CD14-positive monocyte (primary cell): Measurements from ENCODE around the gene NKX3-2. TPM values are rescaled to one million over a fixed set of nuclear protein-coding genes. Genes with fewer than 3 reads are reported as not detected.
A peak's percentile ranks its signal among the peaks of the same experiment; 100 is the strongest.

Experiments
- DNase-seq, 3 donors: peaks; one replicate each; pipeline ENCODE4 v3.0.0-alpha.2; 2011 to 2022
- H2AFZ ChIP-seq: 2 replicates; pipeline ENCODE4 v1.6.0; 2012; ENCODE audit warnings: mild to moderate bottlenecking, low read depth, low read length, inconsistent platforms; ENCODE audit not compliant: insufficient read depth, poor library complexity, severe bottlenecking
- H3K27ac ChIP-seq, 2 donors: 1 replicate in 1 of 2; 2 replicates in 1 of 2; pipeline ENCODE4 v1.5.1; 2012 to 2013; ENCODE audit warnings: low read length in 2 of 2, control low read depth in 1 of 2, inconsistent platforms in 1 of 2, low read depth in 1 of 2, mild to moderate bottlenecking in 1 of 2
- H3K27me3 ChIP-seq, 2 donors: one replicate each; pipeline versions ENCODE4 v1.6.0 to v1.6.1; 2011 to 2013; ENCODE audit warnings: low read length in 2 of 2; ENCODE audit not compliant: control insufficient read depth in 2 of 2, insufficient read depth in 2 of 2
- H3K36me3 ChIP-seq, 2 donors: replicated peaks in 1 of 2; 1 replicate in 1 of 2; 2 replicates in 1 of 2; pipeline versions ENCODE4 v1.5.1 to v1.6.1; 2012 to 2013; ENCODE audit warnings: low read length in 2 of 2, control low read depth in 1 of 2, inconsistent platforms in 1 of 2, mild to moderate bottlenecking in 1 of 2; ENCODE audit not compliant: insufficient read depth in 2 of 2, control insufficient read depth in 1 of 2
- H3K4me1 ChIP-seq, 2 donors: 1 replicate in 1 of 2; 2 replicates in 1 of 2; pipeline versions ENCODE4 v1.5.1 to v1.6.1; 2012 to 2013; ENCODE audit warnings: low read length in 2 of 2, control low read depth in 1 of 2, inconsistent platforms in 1 of 2, mild to moderate bottlenecking in 1 of 2, moderate library complexity in 1 of 2; ENCODE audit not compliant: insufficient read depth in 2 of 2, control insufficient read depth in 1 of 2
- H3K4me2 ChIP-seq: replicated peaks from 2 replicates; pipeline ENCODE3; 2012; ENCODE audit warnings: low read length, moderate library complexity, mild to moderate bottlenecking; ENCODE audit not compliant: poor library complexity, severe bottlenecking; ENCODE audit errors: extremely low read depth
- H3K4me3 ChIP-seq, 3 experiments: fragments of 200-600 bp in 1 of 3; sonication (generic) in 1 of 3; replicated peaks in 1 of 3; 1 replicate in 2 of 3; 2 replicates in 1 of 3; pipeline ENCODE4 v1.5.1; 2011 to 2013; ENCODE audit warnings: low read length in 3 of 3, mild to moderate bottlenecking in 3 of 3, control low read depth in 2 of 3, low read depth in 2 of 3, inconsistent platforms in 1 of 3, moderate library complexity in 1 of 3
- H3K79me2 ChIP-seq: 2 replicates; pipeline ENCODE4 v1.6.0; 2012; ENCODE audit warnings: mild to moderate bottlenecking, control low read depth, inconsistent platforms, low read length, moderate library complexity; ENCODE audit not compliant: insufficient read depth
- H3K9ac ChIP-seq: 2 replicates; pipeline ENCODE4 v1.6.0; 2017; ENCODE audit warnings: low read length, mild to moderate bottlenecking; ENCODE audit not compliant: insufficient read depth, poor library complexity, severe bottlenecking
- H3K9me3 ChIP-seq, 2 donors: replicated peaks in 1 of 2; 1 replicate in 1 of 2; 2 replicates in 1 of 2; pipeline versions ENCODE4 v1.5.1 to v1.6.1; 2012 to 2013; ENCODE audit warnings: low read length in 2 of 2, control low read depth in 1 of 2; ENCODE audit not compliant: control insufficient read depth in 1 of 2, insufficient read depth in 1 of 2
- H4K20me1 ChIP-seq: 2 replicates; pipeline ENCODE4 v1.6.0; 2012; ENCODE audit warnings: mild to moderate bottlenecking, low read length, control low read depth, moderate library complexity; ENCODE audit not compliant: insufficient read depth
- H3K27ac Mint-ChIP-seq, 7 donors: one replicate each; pipeline ENCODE4 v1.8.0; 2020; ENCODE audit warnings: mild to moderate bottlenecking in 7 of 7, mixed read lengths in 7 of 7, moderate library complexity in 6 of 7, inconsistent platforms in 2 of 7
- H3K27me3 Mint-ChIP-seq, 3 donors: one replicate each; pipeline ENCODE4 v1.8.0; 2021 to 2022; ENCODE audit warnings: low read depth in 3 of 3, mild to moderate bottlenecking in 3 of 3, mixed read lengths in 3 of 3, moderate library complexity in 3 of 3, inconsistent platforms in 1 of 3
- H3K36me3 Mint-ChIP-seq, 2 donors: one replicate each; pipeline ENCODE4 v1.8.0; 2020; ENCODE audit warnings: mixed read lengths in 2 of 2, inconsistent platforms in 1 of 2, mild to moderate bottlenecking in 1 of 2
- H3K4me1 Mint-ChIP-seq: one replicate; pipeline ENCODE4 v1.8.0; 2020; ENCODE audit warnings: mild to moderate bottlenecking, mixed read lengths
- H3K4me3 Mint-ChIP-seq, 2 donors: one replicate each; pipeline ENCODE4 v1.8.0; 2020; ENCODE audit warnings: mild to moderate bottlenecking in 2 of 2, mixed read lengths in 2 of 2, moderate library complexity in 1 of 2
- H3K9me3 Mint-ChIP-seq, 7 donors: one replicate each; pipeline ENCODE4 v1.8.0; 2020 to 2022; ENCODE audit warnings: mixed read lengths in 7 of 7, mild to moderate bottlenecking in 6 of 7, moderate library complexity in 6 of 7, inconsistent platforms in 2 of 7
- WGBS: methylation state at CpG from one replicate; pipeline ENCODE4 v1.1.5; 2013; ENCODE audit warnings: missing lambda C conversion rate; ENCODE audit not compliant: insufficient coverage; 5-methylcytosine and 5-hydroxymethylcytosine counted together
- intact Hi-C, 2 donors: fragments of 100-400 bp; cut with micrococcal nuclease; formaldehyde crosslinking; loops; one replicate each; pipeline versions ENCODE4 v1.15.0 to v1.15.1; 2023
- polyA plus RNA-seq, 3 donors: library from polyadenylated mRNA; depleted of rRNA in 1 of 3; unstranded in 2 of 3; stranded (reverse) in 1 of 3; fragments of 300-500 nt in 2 of 3; fragments of >200 nt in 1 of 3; fragmentation: Illumina TruSeq in 2 of 3; gene quantifications; 1 replicate in 2 of 3; 2 replicates in 1 of 3; pipeline ENCODE4 v1.2.3, GENCODE V29; 2012 to 2021
- TF ChIP-seq, protein P1 (sequence below): fragments of 200-600 bp; IDR thresholded peaks from one replicate; pipeline ENCODE4 v1.8.0; 2022; ENCODE audit warnings: antibody characterized with exemption, mild to moderate bottlenecking

The NKX3-2 gene
- polyA plus RNA-seq, 3 donors: not detected

DNA sequence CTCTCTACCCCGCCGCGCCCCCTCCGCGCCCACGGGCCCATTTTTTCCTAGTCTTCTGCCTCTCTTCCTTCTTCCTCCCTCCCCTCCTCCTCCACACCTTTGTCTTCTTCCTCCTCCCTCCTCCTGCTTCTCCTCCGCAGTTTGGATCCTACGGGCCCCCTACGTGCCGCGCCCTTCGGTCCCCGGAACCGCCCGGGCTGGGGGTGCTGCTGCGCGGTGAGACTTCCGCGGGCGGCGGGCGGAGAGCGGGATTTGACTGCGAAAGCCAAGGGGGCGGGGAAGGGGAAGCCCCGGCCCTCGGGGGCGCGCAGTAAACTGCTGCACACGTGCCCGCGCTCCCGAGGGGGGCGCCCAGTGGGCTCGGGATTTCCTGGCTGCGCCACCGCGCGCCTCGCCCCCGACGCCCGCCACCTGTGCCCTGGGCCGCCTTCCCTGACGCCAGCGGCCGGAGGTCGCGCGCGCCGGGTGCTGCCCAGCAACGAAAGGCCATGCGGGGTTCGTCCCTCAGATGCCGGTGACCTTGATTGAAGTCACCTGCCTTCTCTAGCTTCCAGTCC, 3.3 kb upstream of the NKX3-2 start:
- Histone ChIP-seq H3K79me2 (no peaks in the 10 kb centered on the region), H3K9me3 (peaks cover 4 to 33% of the 10 kb centered on the region in 2 donors), H3K9ac (no peak overlapping the region), H3K4me1 (peaks cover 34 to 41% of the 10 kb centered on the region in 2 donors), H2AFZ (peak overlapping the region; percentile 79), H3K4me3 (peak overlapping the region; percentile 18 to 69 (median 28)), H3K36me3 (no peaks in the 10 kb centered on the region), H3K27me3 (peaks cover 62 to 86% of the 10 kb centered on the region in 2 donors), H3K4me2 (peak overlapping the region; percentile 75), H3K27ac (no peak overlapping the region), H4K20me1 (no peaks in the 10 kb centered on the region)
- H3K36me3 Mint-ChIP-seq: peaks cover 7 to 17% of the 10 kb centered on the region in 2 donors
- H3K9me3 Mint-ChIP-seq: peaks cover 4 to 34% (median 22%) of the 10 kb centered on the region in 7 donors
- peak overlapping the region; percentile 65 to 90 for H3K4me3 Mint-ChIP-seq
- H3K4me1 Mint-ChIP-seq: peaks cover 35% of the 10 kb centered on the region
- intact Hi-C loops: loop anchor here (2.0 to 10.0 kb wide), 3 partner anchors 703 to 820 kb away; no protein-coding TSS in a partner anchor
- peaks cover 74 to 90% (median 88%) of the 10 kb centered on the region in 3 donors for H3K27me3 Mint-ChIP-seq
- H3K27ac Mint-ChIP-seq: no peak overlapping the region
- WGBS: under 1% methylated on average over 51 of the region's 56 CpGs
- TF ChIP-seq, protein P1, sequence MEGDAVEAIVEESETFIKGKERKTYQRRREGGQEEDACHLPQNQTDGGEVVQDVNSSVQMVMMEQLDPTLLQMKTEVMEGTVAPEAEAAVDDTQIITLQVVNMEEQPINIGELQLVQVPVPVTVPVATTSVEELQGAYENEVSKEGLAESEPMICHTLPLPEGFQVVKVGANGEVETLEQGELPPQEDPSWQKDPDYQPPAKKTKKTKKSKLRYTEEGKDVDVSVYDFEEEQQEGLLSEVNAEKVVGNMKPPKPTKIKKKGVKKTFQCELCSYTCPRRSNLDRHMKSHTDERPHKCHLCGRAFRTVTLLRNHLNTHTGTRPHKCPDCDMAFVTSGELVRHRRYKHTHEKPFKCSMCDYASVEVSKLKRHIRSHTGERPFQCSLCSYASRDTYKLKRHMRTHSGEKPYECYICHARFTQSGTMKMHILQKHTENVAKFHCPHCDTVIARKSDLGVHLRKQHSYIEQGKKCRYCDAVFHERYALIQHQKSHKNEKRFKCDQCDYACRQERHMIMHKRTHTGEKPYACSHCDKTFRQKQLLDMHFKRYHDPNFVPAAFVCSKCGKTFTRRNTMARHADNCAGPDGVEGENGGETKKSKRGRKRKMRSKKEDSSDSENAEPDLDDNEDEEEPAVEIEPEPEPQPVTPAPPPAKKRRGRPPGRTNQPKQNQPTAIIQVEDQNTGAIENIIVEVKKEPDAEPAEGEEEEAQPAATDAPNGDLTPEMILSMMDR: no peak
- no peak for DNase-seq

DNA sequence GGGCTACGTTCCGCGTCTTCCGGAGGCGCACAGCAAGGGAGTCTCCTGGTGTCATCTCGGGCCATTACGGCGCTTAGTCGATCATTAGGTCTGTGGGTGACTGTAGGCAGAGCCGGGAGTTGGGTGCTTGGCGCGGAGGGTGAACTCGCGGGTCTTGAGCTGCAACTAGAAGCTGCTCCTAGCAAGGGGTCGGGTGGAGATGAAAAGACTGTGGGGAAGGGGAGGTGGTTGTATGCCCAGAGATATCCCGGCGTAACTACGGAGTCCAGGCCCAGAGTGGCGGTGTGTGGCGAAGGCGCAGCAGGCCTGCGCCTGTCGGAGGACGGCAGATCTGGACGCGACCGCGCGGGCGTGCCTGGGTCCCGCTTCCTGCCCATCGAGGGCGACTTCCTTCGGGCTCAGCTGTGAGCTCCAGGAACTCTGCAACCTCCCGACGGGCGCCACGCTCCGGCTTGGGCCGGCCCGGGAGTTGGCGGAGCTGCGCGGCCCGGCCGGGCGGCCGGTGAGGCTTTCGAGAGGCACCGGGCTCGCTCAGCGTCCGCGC, 2.7 kb upstream of the NKX3-2 start:
- peak overlapping the region; percentile 75 for H3K4me2 ChIP-seq
- TF ChIP-seq, protein P1: no peak
- peaks cover 4 to 33% of the 10 kb centered on the region in 2 donors for H3K9me3 ChIP-seq
- intact Hi-C loops: loop anchor here in 1 of 2 donors (5.0 to 10.0 kb wide), 2 partner anchors 702 to 820 kb away; no protein-coding TSS in a partner anchor
- no peaks in the 10 kb centered on the region for H4K20me1 ChIP-seq
- Mint-ChIP-seq H3K27ac (peak overlapping the region in 1 of 7 donors; percentile 1), H3K27me3 (peaks cover 79 to 95% (median 92%) of the 10 kb centered on the region in 3 donors), H3K36me3 (peaks cover 7 to 17% of the 10 kb centered on the region in 2 donors), H3K9me3 (peaks cover 4 to 35% (median 22%) of the 10 kb centered on the region in 7 donors), H3K4me1 (peaks cover 38% of the 10 kb centered on the region), H3K4me3 (peak overlapping the region; percentile 65 to 90)
- H3K27ac ChIP-seq: no peak overlapping the region
- no peak for DNase-seq
- peak overlapping the region in 2 of 3 experiments; percentile 28 to 69 for H3K4me3 ChIP-seq
- H3K9ac ChIP-seq: no peak overlapping the region
- no peaks in the 10 kb centered on the region for H3K36me3 ChIP-seq
- H2AFZ ChIP-seq: peak overlapping the region; percentile 79
- peaks cover 62 to 90% of the 10 kb centered on the region in 2 donors for H3K27me3 ChIP-seq
- 1% methylated on average over 54 of the region's 54 CpGs for WGBS
- H3K79me2 ChIP-seq: no peaks in the 10 kb centered on the region
- peaks cover 36 to 47% of the 10 kb centered on the region in 2 donors for H3K4me1 ChIP-seq
